SU-DHL-6 (cell line): ENCODE measurements around the gene PDCD4.

ENCODE experiments used
- CTCF ChIP-seq: fragments of 200-600 bp; sonication (generic); IDR thresholded peaks from one replicate; pipeline ENCODE4 v1.5.1; 2017; ENCODE audit warnings: antibody characterized with exemption, mild to moderate bottlenecking, low read length, moderate library complexity; ENCODE audit not compliant: insufficient read depth, poor library complexity, severe bottlenecking
- EZH2phosphoT487 ChIP-seq: fragments of 200-600 bp; sonication (generic), shearing (Covaris generic); conservative IDR thresholded peaks from 2 replicates; pipeline ENCODE4 v1.6.1; 2018; ENCODE audit warnings: mild to moderate bottlenecking, antibody characterized with exemption, low read length, moderate library complexity, mixed read lengths

GRCh38 chr10:110946496-110946895, 74.8 kb downstream of the PDCD4 start:
- TF ChIP-seq CTCF, result no peak
- TF ChIP-seq EZH2phosphoT487, result no peak
